HCT116 (cell line): ENCODE measurements around the gene TLCD3A. TPM values are rescaled to one million over a fixed set of nuclear protein-coding genes. Genes with fewer than 3 reads are reported as not detected.

Source experiments
- ATAC-seq: fragments of 200-7000 bp; cut with Tn5 transposase; 2 replicates; pipeline ENCODE4 v1.9.1; 2020; ENCODE audit warnings: mild to moderate bottlenecking, moderate library complexity
- BruUV-seq: library from RNA; stranded (reverse); fragments of 400-500 nt; replicated peaks from 2 replicates; lab custom pipeline; 2021; lab: Mats Ljungman, UMichigan
- CTCF ChIA-PET: fragments of 300-600 bp; sonication (Branson Sonifier 250); formaldehyde crosslinking; loops from one replicate; lab custom pipeline; 2021; ENCODE audit warnings: antibody characterized with exemption; lab: Charles Lee
- POLR2A ChIA-PET: fragments of 300-600, 350-600 bp; sonication (Branson Sonifier 250); formaldehyde crosslinking; loops from one replicate; lab custom pipeline; 2021; ENCODE audit warnings: antibody characterized with exemption; lab: Charles Lee
- RAD21 ChIA-PET, 2 experiments: fragments of 300-600 bp; sonication (Branson Sonifier 250); formaldehyde crosslinking; loops; one replicate each; lab custom pipeline; 2023; ENCODE audit warnings: low total read pairs in 2 of 2; ENCODE audit not compliant: uncharacterized antibody in 2 of 2, unreplicated experiment in 2 of 2, low non-redundant PET in 1 of 2; lab: Charles Lee
- DNase-seq: peaks from one replicate; pipeline ENCODE4 v3.0.0-alpha.2; 2010; ENCODE audit warnings: low read depth, low spot score
- H2AFZ ChIP-seq: fragments of 200-600 bp; shearing (Covaris generic), sonication (generic); 2 replicates; pipeline ENCODE4 v1.6.1; 2017; ENCODE audit warnings: low read depth, mixed run types, mixed read lengths, antibody characterized with exemption, low read length; ENCODE audit not compliant: poor library complexity, severe bottlenecking
- H3K27ac ChIP-seq: 2 replicates; pipeline ENCODE4 v1.5.1; 2012; ENCODE audit warnings: low read depth, low read length
- H3K27me3 ChIP-seq: fragments of 200-600 bp; sonication (generic); 2 replicates; pipeline ENCODE4 v1.6.1; 2016; ENCODE audit warnings: mixed run types, low read length, mixed read lengths; ENCODE audit not compliant: insufficient read depth
- H3K36me3 ChIP-seq, 2 experiments: fragments of 200-500 bp in 1 of 2; fragments of 200-600 bp in 1 of 2; sonication (Bioruptor generic) in 1 of 2; sonication (generic) in 1 of 2; 2 replicates each; pipeline versions ENCODE4 v1.5.1 to v1.6.1; 2014 to 2016; ENCODE audit warnings: low read length in 2 of 2, inconsistent platforms in 1 of 2, mixed read lengths in 1 of 2, mixed run types in 1 of 2; ENCODE audit not compliant: insufficient read depth in 2 of 2, control insufficient read depth in 1 of 2
- H3K4me1 ChIP-seq, 2 experiments: fragments of 200-600 bp in 1 of 2; sonication (generic) in 1 of 2; 2 replicates each; pipeline versions ENCODE4 v1.5.1 to v1.6.1; 2012 to 2017; ENCODE audit warnings: low read length in 2 of 2, inconsistent platforms in 1 of 2, mild to moderate bottlenecking in 1 of 2, mixed read lengths in 1 of 2, mixed run types in 1 of 2, moderate library complexity in 1 of 2; ENCODE audit not compliant: insufficient read depth in 2 of 2, control insufficient read depth in 1 of 2
- H3K4me2 ChIP-seq: fragments of 200-600 bp; sonication (generic); 2 replicates; pipeline ENCODE4 v1.6.1; 2017; ENCODE audit warnings: mixed run types, low read length, mixed read lengths
- H3K4me3 ChIP-seq, 2 experiments: fragments of 200-600 bp in 1 of 2; sonication (generic) in 1 of 2; replicated peaks in 1 of 2; 2 replicates each; pipeline ENCODE4 v1.5.1; 2011 to 2016; ENCODE audit warnings: low read length in 2 of 2, control low read depth in 1 of 2, low read depth in 1 of 2, mild to moderate bottlenecking in 1 of 2, mixed read lengths in 1 of 2, mixed run types in 1 of 2
- H3K79me2 ChIP-seq: fragments of 200-600 bp; sonication (generic); 2 replicates; pipeline ENCODE4 v1.6.1; 2017; ENCODE audit warnings: mild to moderate bottlenecking, mixed run types, low read length, moderate library complexity, mixed read lengths; ENCODE audit not compliant: insufficient read depth
- H3K9ac ChIP-seq: fragments of 200-600 bp; sonication (generic); 2 replicates; pipeline ENCODE4 v1.6.1; 2016; ENCODE audit warnings: low read length, mixed read lengths
- H3K9me2 ChIP-seq: fragments of 200-600 bp; sonication (generic), shearing (Covaris generic); 2 replicates; pipeline ENCODE4 v1.6.1; 2017; ENCODE audit warnings: mixed run types, mild to moderate bottlenecking, moderate library complexity; ENCODE audit not compliant: insufficient read depth
- H3K9me3 ChIP-seq, 2 experiments: fragments of 200-500 bp in 1 of 2; fragments of 200-600 bp in 1 of 2; sonication (Bioruptor generic) in 1 of 2; sonication (generic) in 1 of 2; 2 replicates each; pipeline ENCODE4 v1.6.1; 2014 to 2017; ENCODE audit warnings: low read length in 2 of 2, mixed read lengths in 2 of 2, inconsistent platforms in 1 of 2, low read depth in 1 of 2, mild to moderate bottlenecking in 1 of 2, mixed run types in 1 of 2, moderate library complexity in 1 of 2; ENCODE audit not compliant: control insufficient read depth in 1 of 2, insufficient read depth in 1 of 2
- H4K20me1 ChIP-seq: fragments of 200-600 bp; sonication (generic), shearing (Covaris generic); 2 replicates; pipeline ENCODE4 v1.6.1; 2017; ENCODE audit warnings: mixed run types, mild to moderate bottlenecking, moderate library complexity; ENCODE audit not compliant: insufficient read depth
- ATF3 ChIP-seq: IDR thresholded peaks from 2 replicates; pipeline ENCODE4 v1.6.1; 2012
- CEBPB ChIP-seq: IDR thresholded peaks from 2 replicates; pipeline ENCODE4 v1.6.1; 2012; ENCODE audit warnings: low read depth
- ELF1 ChIP-seq: IDR thresholded peaks from 2 replicates; pipeline ENCODE4 v1.6.1; 2012; ENCODE audit warnings: low read depth, borderline replicate concordance
- EZH2 ChIP-seq: fragments of 200-600 bp; sonication (generic); IDR thresholded peaks from 2 replicates; pipeline ENCODE4 v1.6.1; 2017; ENCODE audit warnings: antibody characterized with exemption, mixed run types
- REST ChIP-seq: IDR thresholded peaks from 2 replicates; pipeline ENCODE4 v1.6.1; 2012; ENCODE audit warnings: low read depth
- SP1 ChIP-seq: IDR thresholded peaks from 2 replicates; pipeline ENCODE4 v1.6.1; 2012; ENCODE audit warnings: low read depth
- ZBTB33 ChIP-seq: IDR thresholded peaks from 2 replicates; pipeline ENCODE4 v1.6.1; 2011; ENCODE audit warnings: mild to moderate bottlenecking, low read length, moderate library complexity; ENCODE audit not compliant: insufficient replicate concordance; ENCODE audit errors: extremely low read depth
- ZNF274 ChIP-seq: fragments of 200-500 bp; sonication (Bioruptor generic); IDR thresholded peaks from 2 replicates; pipeline ENCODE4 v1.6.1; 2014; ENCODE audit warnings: mild to moderate bottlenecking, low read depth, low read length, inconsistent platforms
- intact Hi-C: fragments of 100-400 bp; cut with micrococcal nuclease; formaldehyde crosslinking; loops from 2 replicates; pipeline ENCODE4 v1.10.0; 2022
- total RNA-seq: library from RNA; stranded (reverse); gene quantifications from one replicate; pipeline ENCODE4 v1.2.1, GENCODE V29; 2021; ENCODE audit not compliant: unreplicated experiment

Gene TLCD3A
- total RNA-seq, 1 experiment from 2014 or later, result 26.0 TPM

- H3K9me2 ChIP-seq, result no peaks in the 10 kb centered on the region
- TF ChIP-seq EZH2 (no peak), ZNF274 (no peak), REST (no peak), ZBTB33 (no peak), ELF1 (no peak), SP1 (no peak), ATF3 (no peak), CEBPB (no peak)
- no peak overlapping the region for H3K9ac ChIP-seq
- H3K9me3 ChIP-seq, result no peaks in the 10 kb centered on the region
- no peaks in the 10 kb centered on the region for H3K79me2 ChIP-seq
- H2AFZ ChIP-seq, result no peak overlapping the region
- POLR2A ChIA-PET, result no interaction called here
- H3K4me2 ChIP-seq, result no peak overlapping the region
- H3K27me3 ChIP-seq, result no peaks in the 10 kb centered on the region
- CTCF ChIA-PET, result no interaction called here
- BruUV-seq, result no TSS peak
- DNase-seq (no peak), ATAC-seq (no peak)
- intact Hi-C loops, result loop anchor here (2.0 kb wide), 1 partner anchor 133 kb away; no protein-coding TSS in a partner anchor
- H3K4me3 ChIP-seq, result no peak overlapping the region
- H4K20me1 ChIP-seq, result no peaks in the 10 kb centered on the region
- no peak overlapping the region for H3K27ac ChIP-seq
- H3K4me1 ChIP-seq, result peaks cover 0 to 8% of the 10 kb centered on the region in 2 experiments; a peak in 1 of 4 replicates
- RAD21 ChIA-PET, result no interaction called here
- peaks cover 6 to 7% of the 10 kb centered on the region in 2 experiments; a peak in 2 of 4 replicates for H3K36me3 ChIP-seq
These were observed 42.7 kb upstream of the TLCD3A start for GRCh38 chr17:689556-690275.
